Muscle of arm (tissue), 14 donors: ENCODE measurements around the gene SLC25A6. TPM values are rescaled to one million over a fixed set of nuclear protein-coding genes. Genes with fewer than 3 reads are reported as not detected.
"Not testable (repeated sequence)": the region's sequence is repeated elsewhere in the genome, so short reads cannot be mapped to it uniquely, and the experiment has no call there.

Source experiments
- DNase-seq: peaks from one replicate; pipeline ENCODE4 v3.0.0-alpha.2; 2013
- long read RNA-seq, 11 donors: transcript quantifications; one replicate each; lab custom pipeline, GENCODE V29; 2026
- polyA plus RNA-seq, 12 donors: library from polyadenylated mRNA; unstranded; fragments of 120-200 nt; gene quantifications; one replicate each; pipeline ENCODE4 v1.2.1, GENCODE V29; 2013; ENCODE audit not compliant: insufficient read length in 12 of 12

Gene SLC25A6
- polyA plus RNA-seq: 100 to 1,000 TPM in 11 of 12 donors, not detected in 1; 328 to 483 (median 427) TPM
- long read RNA-seq, donor 1, transcript SLC25A6-201 (4 exons, 2,062 nt): major isoform, 382 of 512 reads
- long read RNA-seq, donor 1, partial matches to known transcripts: 130 of 512 reads
- long read RNA-seq, donor 1, other reads (novel, unspliced or antisense): 0 of 512 reads
- long read RNA-seq, donor 2, transcript SLC25A6-201 (4 exons, 2,062 nt): major isoform, 512 of 593 reads
- long read RNA-seq, donor 2, partial matches to known transcripts: 68 of 593 reads
- long read RNA-seq, donor 2, other reads (novel, unspliced or antisense): 13 of 593 reads
- long read RNA-seq, donor 3, transcript SLC25A6-201 (4 exons, 2,062 nt): major isoform, 207 of 257 reads
- long read RNA-seq, donor 3, partial matches to known transcripts: 50 of 257 reads
- long read RNA-seq, donor 3, other reads (novel, unspliced or antisense): 0 of 257 reads
- long read RNA-seq, donor 4, transcript SLC25A6-201 (4 exons, 2,062 nt): major isoform, 197 of 264 reads
- long read RNA-seq, donor 4, partial matches to known transcripts: 67 of 264 reads
- long read RNA-seq, donor 4, other reads (novel, unspliced or antisense): 0 of 264 reads
- long read RNA-seq, donor 5, transcript SLC25A6-201 (4 exons, 2,062 nt): major isoform, 602 of 958 reads
- long read RNA-seq, donor 5, partial matches to known transcripts: 356 of 958 reads
- long read RNA-seq, donor 5, other reads (novel, unspliced or antisense): 0 of 958 reads
- long read RNA-seq, donor 6, transcript SLC25A6-201 (4 exons, 2,062 nt): major isoform, 230 of 295 reads
- long read RNA-seq, donor 6, partial matches to known transcripts: 60 of 295 reads
- long read RNA-seq, donor 6, other reads (novel, unspliced or antisense): 5 of 295 reads
- long read RNA-seq, donor 7, transcript SLC25A6-201 (4 exons, 2,062 nt): major isoform, 199 of 262 reads
- long read RNA-seq, donor 7, partial matches to known transcripts: 63 of 262 reads
- long read RNA-seq, donor 7, other reads (novel, unspliced or antisense): 0 of 262 reads
- long read RNA-seq, donor 8, transcript SLC25A6-201 (4 exons, 2,062 nt): major isoform, 517 of 815 reads
- long read RNA-seq, donor 8, partial matches to known transcripts: 288 of 815 reads
- long read RNA-seq, donor 8, other reads (novel, unspliced or antisense): 10 of 815 reads
- long read RNA-seq, donor 9, transcript SLC25A6-201 (4 exons, 2,062 nt): major isoform, 258 of 387 reads
- long read RNA-seq, donor 9, partial matches to known transcripts: 129 of 387 reads
- long read RNA-seq, donor 9, other reads (novel, unspliced or antisense): 0 of 387 reads
- long read RNA-seq, donor 10, transcript SLC25A6-201 (4 exons, 2,062 nt): major isoform, 314 of 461 reads
- long read RNA-seq, donor 10, partial matches to known transcripts: 147 of 461 reads
- long read RNA-seq, donor 10, other reads (novel, unspliced or antisense): 0 of 461 reads
- long read RNA-seq, donor 11, transcript SLC25A6-201 (4 exons, 2,062 nt): major isoform, 571 of 764 reads
- long read RNA-seq, donor 11, partial matches to known transcripts: 182 of 764 reads
- long read RNA-seq, donor 11, other reads (novel, unspliced or antisense): 11 of 764 reads

DNA sequence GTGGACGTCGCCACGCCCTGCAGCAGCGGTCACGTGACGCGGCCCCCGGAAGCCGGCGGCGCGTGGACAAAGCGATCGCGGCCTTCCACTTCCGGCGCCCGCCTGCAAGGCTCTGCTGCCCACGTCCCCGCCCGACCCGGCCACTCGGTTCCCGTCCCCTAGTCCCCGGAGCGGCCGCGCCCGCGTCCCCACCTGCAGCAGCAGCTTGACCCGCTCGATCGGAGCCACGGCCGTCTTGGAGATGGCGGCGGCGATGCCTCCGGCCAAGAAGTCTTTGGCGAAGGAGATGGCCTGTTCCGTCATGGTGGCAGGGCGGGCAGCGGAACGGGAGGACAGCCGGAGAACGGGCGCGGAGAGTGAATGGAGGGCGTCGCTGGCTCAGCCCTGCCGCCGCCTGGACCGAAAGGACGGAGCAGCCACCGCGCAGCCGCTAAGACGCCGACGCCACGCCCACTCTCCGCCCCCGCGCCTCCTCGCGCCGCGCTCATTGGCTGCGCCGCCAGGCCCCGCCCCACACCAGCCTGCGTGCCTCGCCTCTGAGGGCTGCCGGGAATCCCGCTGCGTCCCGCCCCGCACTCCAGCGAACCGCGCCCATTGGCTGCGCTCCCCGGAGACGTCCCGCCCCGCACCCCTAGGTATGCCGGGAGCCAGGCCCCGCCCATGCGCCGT is at the start of gene SLC25A6:
Gene SLC25A6 (minus strand): TSS at position 407 of the 669 bp plus-strand sequence. CDS start 104 bp downstream, at position 303.
- peak; percentile 97 for DNase-seq

GRCh38 chrX:1440506-1440905 is 48.6 kb upstream of the SLC25A6 start:
- DNase-seq: no peak

DNA sequence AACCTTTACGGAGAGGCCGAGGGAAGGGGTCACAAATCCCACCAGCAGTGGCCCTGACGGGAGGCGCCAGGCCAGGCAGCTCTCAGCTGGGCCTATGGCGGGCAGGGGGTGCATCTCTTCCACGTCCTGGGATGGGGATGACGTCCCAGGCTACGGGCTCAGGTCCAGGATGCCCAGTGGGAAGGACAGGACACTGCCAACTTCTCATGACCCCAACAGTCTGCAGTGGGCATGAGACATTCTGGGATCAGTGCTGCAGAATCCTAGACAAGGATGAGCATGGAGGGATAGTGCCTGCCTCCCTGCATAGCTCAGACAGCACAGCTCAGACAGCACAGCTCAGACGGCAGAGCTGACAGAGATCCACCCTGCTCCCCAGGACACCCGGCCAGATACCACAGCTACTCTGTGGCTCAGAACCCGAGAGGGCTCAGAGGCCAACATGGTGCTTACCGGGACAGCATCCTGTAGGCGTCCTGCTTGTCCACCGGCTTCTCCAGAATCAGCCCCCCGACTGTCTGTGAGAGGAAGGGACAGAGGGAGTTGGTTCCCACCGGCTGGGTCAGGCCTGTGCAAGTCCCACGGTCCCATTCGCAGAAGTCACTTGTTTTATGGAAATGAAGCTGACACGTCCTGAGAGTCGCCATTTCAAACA is 43.5 kb upstream of the SLC25A6 start:
- DNase-seq: no peak

DNA sequence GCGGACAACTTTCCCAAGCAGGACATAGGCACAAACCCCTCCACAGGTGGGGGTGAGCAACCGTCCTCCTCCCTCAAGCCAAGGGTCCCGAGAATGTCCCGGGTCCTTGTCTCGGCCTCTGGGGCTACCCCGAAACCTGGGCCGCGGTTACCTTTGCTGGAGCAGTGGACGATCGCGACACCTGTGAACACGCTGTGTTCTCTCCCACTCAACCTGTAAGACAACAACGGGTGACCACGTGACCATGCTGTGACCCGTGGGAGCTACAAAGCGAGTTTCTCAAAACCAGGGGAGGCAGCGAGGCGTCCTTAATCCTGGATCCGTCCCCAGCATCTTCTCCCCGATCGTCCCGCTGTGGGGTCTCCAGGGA is 42.9 kb upstream of the SLC25A6 start:
- no peak for DNase-seq

DNA sequence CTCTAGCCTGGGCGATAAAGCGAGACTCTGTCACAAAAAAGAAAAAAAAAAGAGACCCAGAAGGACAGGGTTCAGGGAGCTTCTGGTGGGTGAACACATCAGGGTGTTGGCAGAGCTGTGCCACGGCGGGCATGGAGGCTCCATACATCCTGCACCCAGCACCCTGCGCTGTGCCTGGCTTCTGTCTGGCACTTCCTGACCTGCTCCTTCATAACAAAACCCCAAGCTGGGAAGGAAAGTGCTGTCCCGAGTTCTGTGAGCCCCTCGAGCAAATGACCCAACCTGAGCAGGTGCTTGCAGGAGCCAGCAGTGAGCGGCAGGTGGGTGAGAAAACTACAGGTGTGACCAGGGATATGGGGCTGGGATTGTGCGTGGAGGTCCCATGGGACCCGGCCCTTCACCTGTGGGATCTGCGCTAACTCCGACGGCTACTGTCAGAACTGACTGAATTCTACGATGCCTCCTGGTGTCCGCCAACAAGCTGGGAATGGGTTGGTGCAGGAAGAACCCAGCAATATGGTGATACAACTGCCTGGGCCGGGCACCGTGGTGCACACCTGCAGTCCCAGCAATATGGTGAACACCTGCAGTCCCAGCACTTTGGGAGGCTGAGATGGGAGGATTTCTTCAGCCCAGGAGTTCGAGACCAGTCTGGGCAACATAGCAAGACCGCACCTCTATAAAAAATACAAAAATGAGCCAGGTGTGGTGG is 41.9 kb upstream of the SLC25A6 start:
- no peak for DNase-seq

DNA sequence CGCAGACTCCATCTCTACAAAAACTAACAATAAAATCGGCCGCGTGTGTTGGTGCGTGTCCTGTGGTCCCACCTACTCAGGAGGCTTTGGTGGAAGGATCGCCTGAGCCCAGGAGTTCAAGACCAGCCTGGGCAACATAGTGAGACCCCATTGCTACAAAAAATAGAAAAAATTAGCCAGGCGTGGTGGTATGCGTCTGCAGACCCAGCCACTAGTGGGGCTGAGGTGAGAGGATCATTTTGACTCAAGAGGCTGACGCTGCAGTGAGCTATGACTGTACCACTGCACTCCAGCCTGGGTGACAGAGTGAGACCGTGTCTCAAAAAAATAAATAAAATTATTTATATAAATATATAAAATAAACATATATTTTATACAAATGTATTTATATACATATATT is 38.5 kb upstream of the SLC25A6 start:
- DNase-seq: no peak

- DNase-seq: no peak
These were observed 35.8 kb upstream of the SLC25A6 start for GRCh38 chrX:1427756-1428155.

DNA sequence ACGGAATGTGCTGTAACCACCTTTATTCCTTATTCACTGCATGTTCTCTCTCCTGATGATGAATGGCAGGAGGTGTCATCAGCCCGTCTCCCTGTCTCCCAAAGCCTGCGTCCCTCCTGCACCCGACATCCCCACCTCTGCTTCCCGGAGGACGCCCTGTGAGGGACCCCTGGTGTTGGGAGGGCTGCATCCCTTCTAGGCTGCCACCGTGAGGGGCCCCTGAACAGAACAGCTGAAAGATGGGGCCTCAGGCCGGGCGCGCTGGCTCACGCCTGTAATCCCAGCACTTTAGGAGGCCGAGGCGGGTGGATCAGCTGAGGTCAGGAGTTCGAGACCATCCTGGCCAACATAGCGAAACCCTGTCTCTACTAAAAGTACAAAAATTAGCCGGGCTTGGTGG is 34.4 kb upstream of the SLC25A6 start:
- not testable (repeated sequence) for DNase-seq

DNA sequence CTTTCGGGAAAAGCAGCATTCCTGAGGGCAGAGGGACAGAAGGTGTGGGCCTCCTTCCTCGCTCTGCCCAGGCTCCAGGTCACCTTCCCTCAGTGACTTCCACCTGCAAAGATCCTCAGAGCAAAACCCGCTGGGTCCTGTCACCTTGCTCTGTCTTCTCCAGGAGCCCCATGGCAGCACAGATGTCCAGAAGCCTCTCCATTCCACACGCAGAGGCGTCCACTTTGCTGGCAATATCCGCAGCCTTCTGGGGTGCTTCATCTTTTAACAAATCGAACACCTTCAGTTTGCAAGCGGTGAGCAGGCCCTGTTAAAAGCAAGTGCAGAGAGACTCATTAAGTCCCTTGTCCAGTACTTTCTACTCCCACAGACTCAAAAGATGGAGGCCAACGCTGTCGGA is 33.5 kb upstream of the SLC25A6 start:
- DNase-seq: no peak

GRCh38 chrX:1424147-1424851 is 32.4 kb upstream of the SLC25A6 start:
- DNase-seq: no peak

DNA sequence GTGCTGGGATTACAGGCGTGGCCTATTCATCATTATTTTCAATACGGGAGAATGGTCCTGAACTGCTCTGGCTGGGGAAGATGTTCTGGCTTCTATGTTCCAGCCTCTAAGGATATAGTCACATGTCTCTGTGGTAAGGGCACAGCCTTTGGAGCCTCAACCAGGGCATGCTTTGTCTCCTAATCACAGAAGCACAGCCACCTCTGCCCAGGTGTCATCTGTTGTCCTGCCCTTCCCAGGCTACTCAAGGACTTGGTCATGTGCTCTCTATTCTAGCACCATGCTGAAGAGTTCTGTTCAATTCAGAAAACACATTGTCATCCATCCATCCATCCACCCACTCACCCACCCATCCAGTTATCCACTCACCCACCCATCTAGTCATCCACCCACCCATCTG is 31.3 kb upstream of the SLC25A6 start:
- DNase-seq: no peak

DNA sequence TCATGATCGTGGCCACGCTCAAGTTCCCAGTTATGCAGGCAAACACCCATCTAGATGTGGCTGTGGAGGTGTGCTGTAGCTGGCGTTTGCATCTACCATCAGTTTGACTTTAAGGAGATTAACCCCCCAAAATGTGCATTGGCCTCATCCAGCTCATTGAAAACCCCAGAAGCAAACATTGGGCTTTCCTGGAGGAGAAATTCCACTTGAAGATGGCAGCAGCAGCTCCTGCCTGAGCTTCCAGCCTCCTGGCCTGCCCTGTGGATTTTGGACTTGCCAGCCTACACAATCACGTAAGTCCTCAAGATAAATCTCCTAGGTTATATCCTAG is 30.2 kb upstream of the SLC25A6 start:
- DNase-seq: no peak

DNA sequence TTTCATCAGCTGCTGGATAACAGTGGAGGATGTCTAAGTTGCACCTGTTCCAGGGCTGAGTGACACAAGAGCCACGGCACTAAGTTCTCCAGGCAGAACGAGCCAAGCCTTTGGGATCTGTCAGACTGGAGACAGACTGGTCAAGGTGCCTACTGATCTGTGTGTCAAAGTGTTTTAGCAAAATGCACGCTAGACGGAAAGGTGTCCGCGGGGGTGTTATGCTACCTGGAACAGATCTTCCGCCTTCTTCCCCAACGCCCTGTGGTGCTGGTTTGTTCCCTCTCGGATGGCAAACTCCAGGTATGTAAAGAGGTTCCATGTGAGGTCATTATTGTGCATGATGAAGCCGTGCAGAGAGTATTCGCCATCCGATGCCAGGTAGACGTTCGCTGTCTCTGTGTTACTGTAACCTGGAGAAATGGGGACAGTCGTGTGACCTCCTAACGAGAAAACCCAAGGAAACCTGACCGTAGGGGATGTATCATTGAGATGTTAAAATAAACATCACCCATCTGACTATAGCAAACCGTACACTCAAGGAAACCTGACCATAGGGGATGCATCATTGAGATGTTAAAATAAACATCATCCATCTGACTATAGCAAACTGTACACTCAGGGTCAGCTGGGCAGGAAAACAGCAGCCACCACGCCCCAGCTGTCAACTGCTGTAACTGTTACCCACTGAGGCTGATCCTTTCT is 29.7 kb upstream of the SLC25A6 start:
- no peak for DNase-seq

DNA sequence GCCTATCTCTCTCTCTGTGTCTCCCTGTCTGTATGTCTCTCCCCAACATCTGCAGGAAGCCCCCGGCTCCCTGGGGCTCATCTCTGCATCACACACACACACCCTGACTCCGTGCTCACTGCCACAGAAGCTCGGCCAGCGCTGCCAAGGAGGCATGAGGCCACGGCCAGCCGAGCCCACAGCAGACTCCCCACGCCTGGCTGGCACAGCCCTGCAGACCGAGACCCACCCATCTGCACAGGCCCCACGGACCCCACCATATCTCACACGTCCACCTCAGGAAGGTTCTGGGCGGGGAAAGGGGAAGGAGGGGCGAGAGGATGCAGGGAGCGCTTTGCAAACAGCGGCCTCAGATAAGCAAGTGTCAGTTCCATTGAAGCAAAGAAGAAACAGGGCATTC is 28.5 kb upstream of the SLC25A6 start:
- DNase-seq: no peak

DNA sequence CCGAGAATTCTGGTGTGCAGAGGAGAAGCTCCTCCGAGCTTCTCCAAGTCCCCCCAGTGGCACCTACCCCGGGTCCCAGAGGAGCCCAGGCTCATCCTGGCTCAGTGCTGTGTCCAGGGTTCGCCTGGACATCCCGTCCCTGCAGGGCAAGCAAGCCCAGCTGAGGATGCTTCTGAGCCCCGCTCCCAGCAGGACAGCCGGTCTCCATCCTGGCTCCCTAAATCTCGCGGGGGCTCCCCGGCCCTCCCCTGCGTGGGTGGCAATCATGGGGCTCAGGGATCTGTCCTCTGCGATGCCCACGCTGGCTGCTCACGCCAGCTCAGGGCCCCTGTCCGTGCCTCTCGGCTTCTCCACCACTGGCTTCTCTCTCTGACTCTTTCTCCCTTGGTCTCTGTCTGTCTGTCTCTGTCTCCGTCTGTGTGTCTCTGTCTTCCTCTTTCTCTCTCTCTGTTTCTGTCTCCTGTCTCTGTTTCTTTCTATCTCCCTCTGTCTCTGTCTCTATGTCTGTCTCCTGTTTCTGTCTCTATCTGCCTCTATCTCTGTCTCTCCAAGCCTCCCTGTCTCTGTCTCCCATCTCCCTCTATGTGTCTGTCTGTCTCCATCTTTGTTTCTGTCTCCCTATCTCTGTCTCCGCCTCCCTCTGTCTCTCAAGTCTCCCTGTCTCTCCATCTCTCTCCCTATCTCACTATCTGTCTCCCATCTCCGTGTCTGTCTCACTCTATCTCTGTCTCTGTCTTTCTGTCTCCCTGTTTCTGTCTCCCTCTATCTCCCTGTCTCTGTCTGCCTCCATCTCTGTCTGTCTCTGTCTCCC is 27.8 kb upstream of the SLC25A6 start:
- DNase-seq: no peak

DNA sequence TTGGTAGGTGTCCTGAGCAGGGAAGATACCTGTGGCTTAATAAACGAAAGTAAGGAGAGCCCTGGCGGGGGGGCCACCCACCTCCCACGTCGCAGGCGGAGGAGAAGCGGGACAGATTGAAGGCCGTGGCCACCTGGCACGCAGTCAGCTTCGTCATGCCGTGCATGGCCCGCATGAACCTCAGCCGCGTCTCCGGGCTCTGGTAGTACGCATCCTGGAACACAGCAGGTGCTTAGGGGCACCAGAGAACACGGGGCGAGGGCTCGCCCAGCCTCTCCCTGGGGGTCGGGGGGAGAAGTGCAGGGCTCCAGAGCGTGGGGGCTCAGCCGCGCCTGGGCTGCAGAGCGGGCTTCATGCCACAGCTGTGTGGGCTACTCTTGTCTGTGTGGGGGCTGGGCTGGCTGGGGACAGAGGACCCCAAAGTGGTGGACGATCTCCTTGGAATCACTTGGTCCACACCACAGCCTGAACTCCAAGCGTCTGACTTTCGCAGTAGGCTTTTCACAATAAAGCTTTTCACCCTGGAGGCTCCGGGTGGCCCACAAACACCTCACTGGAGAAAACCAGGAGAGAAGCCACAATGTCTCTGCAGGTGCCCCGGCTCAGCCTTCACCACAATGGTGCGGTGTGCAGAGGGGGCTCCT is 27.1 kb upstream of the SLC25A6 start:
- no peak for DNase-seq
